ENCODE measurements around the gene SCP2.

The SCP2 gene, protein sequence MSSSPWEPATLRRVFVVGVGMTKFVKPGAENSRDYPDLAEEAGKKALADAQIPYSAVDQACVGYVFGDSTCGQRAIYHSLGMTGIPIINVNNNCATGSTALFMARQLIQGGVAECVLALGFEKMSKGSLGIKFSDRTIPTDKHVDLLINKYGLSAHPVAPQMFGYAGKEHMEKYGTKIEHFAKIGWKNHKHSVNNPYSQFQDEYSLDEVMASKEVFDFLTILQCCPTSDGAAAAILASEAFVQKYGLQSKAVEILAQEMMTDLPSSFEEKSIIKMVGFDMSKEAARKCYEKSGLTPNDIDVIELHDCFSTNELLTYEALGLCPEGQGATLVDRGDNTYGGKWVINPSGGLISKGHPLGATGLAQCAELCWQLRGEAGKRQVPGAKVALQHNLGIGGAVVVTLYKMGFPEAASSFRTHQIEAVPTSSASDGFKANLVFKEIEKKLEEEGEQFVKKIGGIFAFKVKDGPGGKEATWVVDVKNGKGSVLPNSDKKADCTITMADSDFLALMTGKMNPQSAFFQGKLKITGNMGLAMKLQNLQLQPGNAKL

GRCh38 chr1:52927212-52928014, at the start of gene SCP2:
Gene SCP2, plus strand, starts transcription at chr1:52927276. Its CDS starts 121 bp downstream, at chr1:52927397.
- peak; percentile 80 for DNase-seq

- peak; percentile 9 for DNase-seq
Observed at GRCh38 chr1:52877554-52877953, 49.5 kb upstream of the SCP2 start.

DNA sequence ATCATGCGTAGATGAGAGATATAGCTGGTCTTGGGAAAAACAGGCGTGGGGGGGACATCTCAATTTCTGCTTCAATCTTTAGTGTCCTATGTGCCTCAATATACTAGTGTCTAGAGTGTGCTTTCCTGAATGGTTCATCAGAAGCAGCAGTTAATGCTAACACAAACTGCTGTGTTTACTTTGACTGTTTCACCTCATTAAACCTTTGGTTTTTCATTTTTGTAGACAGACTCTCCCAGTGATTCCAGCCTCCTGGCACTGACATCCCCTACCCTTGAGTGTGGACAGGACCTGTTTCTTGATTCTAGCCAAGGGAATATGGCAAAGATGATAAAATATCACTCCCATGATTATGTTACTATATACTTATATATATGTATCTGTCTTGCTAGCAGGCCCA, 46.9 kb upstream of the SCP2 start:
- no peak for DNase-seq

- no peak for DNase-seq
Observed at GRCh38 chr1:52887483-52887882, 39.6 kb upstream of the SCP2 start.

- DNase-seq = no peak
Observed at GRCh38 chr1:52892424-52893215, 34.5 kb upstream of the SCP2 start.

DNA sequence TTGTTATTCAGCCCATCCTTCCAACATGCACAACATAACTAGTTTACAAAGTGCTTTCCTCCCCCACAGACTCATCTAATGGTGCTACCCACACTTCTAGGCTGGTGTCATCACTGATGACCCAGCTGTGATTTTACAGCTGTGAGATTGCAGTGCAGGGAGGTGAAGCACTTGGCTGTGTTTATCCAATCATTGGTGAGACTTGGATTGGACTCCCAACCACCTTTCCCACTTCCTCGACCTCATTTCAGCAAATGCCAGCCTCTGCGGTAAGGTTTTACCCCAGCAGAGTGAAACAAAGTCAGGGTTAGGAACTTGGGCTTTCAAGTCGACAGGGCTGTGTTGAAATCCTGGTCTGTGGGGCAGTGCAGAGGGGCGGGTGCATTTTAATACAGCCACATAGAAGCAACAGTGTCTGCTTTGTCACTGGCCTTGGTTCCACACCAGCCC, 27.6 kb upstream of the SCP2 start:
- no peak for DNase-seq

DNA sequence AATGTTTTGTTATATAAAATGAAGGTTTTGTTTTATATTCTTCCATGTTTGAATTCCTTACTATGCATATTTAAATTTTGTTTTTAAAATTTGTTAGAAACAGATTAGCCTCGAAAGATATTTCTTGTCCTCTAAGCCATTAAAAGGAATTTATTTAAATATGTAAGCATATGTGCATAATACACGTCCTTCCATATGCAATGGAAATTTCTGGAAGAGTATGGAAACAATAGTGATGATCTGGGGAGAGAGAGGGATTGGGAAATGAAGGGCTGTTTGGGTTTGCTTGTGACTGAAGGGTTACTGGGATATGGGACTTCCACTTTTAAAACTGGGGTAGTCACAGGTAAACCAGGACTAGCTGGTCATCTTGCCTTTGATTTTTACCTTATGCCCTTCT, 26.7 kb upstream of the SCP2 start:
- DNase-seq = no peak

- DNase-seq = no peak
Observed at GRCh38 chr1:52901384-52901783, 25.7 kb upstream of the SCP2 start.

GRCh38 chr1:52904208-52904926, 22.7 kb upstream of the SCP2 start:
- DNase-seq = no peak

DNA sequence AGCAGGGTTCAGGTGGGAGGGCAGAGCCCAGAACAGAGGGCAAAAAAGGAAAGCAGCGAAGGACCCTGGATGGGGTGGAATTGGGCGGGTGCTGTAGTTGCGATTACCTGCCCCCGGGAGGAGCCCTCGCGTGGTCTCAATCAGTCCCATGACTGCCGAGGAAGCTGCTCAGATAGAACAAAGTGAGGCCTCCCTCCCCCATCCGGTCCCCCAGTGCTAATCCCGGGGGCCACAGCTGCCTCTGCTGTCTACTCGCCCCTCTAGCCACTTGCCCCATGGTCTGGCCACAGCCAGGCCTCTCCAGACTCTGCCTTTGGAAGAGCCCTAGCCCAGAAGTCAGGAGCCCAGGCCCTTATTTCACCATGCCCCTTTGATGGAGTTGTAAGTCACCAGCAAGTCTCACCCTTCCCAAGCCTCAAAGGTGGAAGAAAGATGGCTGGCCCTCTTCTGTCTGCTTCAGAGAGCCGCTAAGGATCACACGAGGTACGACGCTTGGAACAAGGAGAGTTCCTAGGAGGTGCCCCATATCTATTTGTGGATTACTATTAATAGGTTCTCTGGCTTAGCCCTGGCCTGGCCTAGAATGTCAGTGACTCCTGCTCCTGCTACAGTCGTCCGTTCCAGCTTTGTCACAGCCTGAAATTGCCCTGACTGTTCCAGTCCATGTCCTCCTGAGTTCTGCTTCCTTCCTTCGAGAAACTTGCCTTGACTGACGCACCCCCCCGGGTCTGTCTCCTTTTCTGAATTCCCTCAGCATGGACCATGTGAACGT, 22.0 kb upstream of the SCP2 start:
- peak; percentile 37 for DNase-seq

DNA sequence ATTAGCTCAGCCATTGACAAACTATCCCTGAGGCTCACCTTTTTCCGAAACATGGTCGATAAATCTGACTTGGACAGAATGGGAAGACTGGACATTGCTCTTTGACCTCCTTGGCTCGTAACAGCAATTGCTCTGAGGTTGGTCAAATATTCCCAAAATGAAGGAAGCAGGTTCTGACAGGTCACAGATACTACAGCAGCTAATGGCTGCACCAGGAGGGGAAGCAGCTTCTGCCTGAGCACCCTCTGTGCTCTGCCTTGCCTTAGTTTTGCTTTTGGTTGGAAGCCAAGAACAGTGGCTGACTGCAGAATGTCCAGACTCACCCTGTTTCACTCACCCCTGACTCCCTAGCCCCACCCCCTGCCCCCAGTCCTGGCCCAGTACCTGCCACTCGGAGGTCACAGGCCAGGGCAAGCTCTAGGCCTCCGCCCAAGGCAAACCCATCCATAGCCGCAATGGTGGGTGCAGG, 20.9 kb upstream of the SCP2 start:
- no peak for DNase-seq

DNA sequence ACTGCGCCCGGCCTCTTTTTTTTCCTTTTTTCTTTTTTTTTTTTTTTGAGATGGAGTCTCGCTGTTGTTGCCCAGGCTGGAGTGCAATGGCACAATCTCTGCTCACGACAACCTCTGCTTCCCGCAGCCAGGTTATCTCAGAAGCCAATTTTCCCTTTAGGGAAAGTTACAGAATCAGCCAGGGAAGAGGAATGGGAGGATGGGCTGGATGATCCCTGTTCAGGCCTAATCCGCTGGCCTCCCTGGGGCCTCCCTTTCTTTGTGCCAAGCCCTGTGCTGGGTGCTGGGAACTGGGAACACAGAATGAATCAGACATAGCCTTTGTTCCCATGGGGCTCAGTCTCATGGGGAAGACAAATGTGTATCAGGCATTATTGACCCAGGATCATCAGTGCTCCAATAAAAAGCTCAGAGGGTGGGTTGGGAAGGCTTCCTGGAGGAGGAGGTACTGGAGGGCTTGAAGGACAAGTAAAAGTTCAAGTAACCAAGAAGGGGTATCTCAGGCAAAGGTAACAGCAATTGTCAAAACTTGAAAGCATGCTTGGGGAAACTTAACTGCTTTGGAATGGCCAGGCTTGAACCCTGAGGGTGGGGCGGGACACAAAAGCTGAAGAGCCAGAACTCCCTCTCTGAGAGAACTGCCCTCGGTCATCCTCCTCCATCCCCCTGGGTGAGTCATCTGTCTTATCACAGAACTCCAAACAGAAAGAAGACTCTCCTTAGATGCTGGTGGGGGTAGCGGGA, 19.8 kb upstream of the SCP2 start:
- DNase-seq = peak; percentile 29

GRCh38 chr1:52907812-52908153, 19.3 kb upstream of the SCP2 start:
- no peak for DNase-seq

- DNase-seq = no peak
Observed at GRCh38 chr1:52911541-52911940, 15.5 kb upstream of the SCP2 start.

GRCh38 chr1:52913014-52913413, 14.1 kb upstream of the SCP2 start:
- DNase-seq = no peak

DNA sequence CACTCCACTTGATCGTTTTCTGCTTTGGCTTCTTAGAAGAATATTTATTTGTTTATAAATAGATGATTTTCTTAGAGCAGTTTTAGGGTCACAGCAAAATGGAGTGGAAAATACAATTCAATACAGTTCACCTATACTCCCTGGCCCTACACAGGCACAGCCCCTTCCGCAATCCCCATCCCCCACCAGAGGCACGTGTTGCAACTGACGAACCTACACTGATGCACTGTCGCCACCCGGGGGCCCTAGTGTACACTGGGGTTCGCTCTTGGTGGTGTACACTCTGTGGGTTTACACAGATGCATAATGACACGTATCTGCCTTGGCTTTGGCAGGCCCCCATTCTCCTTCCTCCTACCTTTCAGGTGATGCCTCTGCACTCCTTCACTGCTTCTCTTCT, 13.5 kb upstream of the SCP2 start:
- no peak for DNase-seq

DNA sequence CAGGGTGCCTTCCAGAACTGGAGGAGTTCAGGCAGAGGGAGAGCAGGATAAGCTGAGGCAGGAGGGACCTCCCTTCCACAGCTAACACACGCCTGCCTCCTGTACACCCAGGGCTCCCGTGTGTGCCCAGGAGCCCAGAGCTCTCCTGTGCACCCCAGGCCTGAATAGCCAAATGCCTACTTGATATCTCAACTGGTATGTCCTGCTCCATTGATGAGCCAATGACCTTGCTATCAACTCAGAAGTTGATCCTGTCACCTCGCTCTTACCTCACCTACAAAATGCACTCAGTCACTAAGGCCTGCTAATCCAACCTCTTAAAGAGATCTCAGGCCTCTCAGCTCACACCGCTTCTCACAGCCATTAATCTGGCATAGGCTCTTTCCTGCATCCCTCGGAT, 12.6 kb upstream of the SCP2 start:
- no peak for DNase-seq

DNA sequence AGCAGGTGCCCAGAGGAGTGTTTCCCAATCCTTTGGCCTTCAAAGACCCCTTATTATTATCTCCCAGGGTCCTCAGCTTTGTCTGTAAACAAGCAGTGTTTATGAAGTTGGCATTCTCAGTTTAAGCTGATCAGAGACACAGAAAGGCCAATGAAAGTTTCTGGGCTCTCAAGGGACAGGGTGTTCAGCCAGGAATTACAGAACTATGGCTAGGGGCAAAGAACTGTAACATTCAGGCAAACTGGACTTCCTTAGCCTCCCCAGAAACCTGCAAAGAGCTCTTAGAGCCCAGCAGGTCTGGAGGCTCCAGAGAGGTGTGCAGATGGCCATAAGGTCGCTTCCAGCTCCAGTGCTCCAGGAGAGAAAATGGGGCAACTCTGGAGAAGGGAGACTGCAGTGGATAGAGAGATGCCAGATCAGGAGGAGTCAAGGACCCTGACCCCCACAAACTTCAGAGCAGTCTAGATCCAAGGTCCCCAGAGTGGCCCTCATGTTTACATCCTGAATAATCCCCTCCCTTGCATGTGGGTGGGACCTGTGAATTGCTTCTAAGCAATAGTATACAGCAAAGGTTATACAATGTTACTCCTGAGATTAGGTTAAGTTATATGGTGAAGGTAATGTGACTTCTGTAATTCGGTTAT, 11.7 kb upstream of the SCP2 start:
- DNase-seq = no peak

- no peak for DNase-seq
Observed at GRCh38 chr1:52915855-52916220, 11.2 kb upstream of the SCP2 start.

GRCh38 chr1:52916241-52916975, 10.7 kb upstream of the SCP2 start:
- DNase-seq = no peak
